ENCODE results near the gene PTPRF. TPM values are rescaled to one million over a fixed set of nuclear protein-coding genes. Genes with fewer than 3 reads are reported as not detected.
A peak's percentile ranks its signal among the peaks of the same experiment; 100 is the strongest.

PTPRF gene
- total RNA-seq, 4 donors from 2014 or later: 104 to 243 (median 112) TPM

GRCh38 chr1:43532716-43533115, 2.0 kb downstream of the PTPRF start:
- H3K4me3 ChIP-seq: peak overlapping the region; percentile 66 to 94 (median 75)
- peaks cover 14 to 81% (median 52%) of the 10 kb centered on the region in 3 donors for H3K4me1 ChIP-seq
- 24 to 43% methylated on average over 5 of the region's 5 CpGs for WGBS, 2 donors
- peaks cover 0 to 17% (median 0%) of the 10 kb centered on the region in 4 donors for H3K27me3 ChIP-seq
- TF ChIP-seq POLR2A (IDR thresholded peaks at IDR 0.05) (no peak), CTCF (IDR thresholded peaks at IDR 0.05) (no peak)
- intact Hi-C loops (cut with DNase I): no loop called here
- no peaks in the 10 kb centered on the region for H3K36me3 ChIP-seq
- H3K9me3 ChIP-seq: no peaks in the 10 kb centered on the region
- no peak for DNase-seq
- peak overlapping the region; percentile 71 to 96 (median 90) for H3K27ac ChIP-seq

- Histone ChIP-seq H3K27me3 (peaks cover 0 to 17% (median 0%) of the 10 kb centered on the region in 4 donors), H3K27ac (peak overlapping the region; percentile 46 to 96 (median 90)), H3K4me3 (peak overlapping the region in 2 of 4 donors; percentile 78 to 94), H3K36me3 (peaks cover 0 to 8% (median 0%) of the 10 kb centered on the region in 3 donors), H3K4me1 (peaks cover 21 to 90% (median 56%) of the 10 kb centered on the region in 3 donors), H3K9me3 (no peaks in the 10 kb centered on the region)
- TF ChIP-seq CTCF (IDR thresholded peaks at IDR 0.05) (no peak), POLR2A (IDR thresholded peaks at IDR 0.05) (no peak)
- no peak for DNase-seq
- intact Hi-C loops (cut with DNase I): no loop called here
- WGBS, 2 donors: 50 to 67% methylated on average over 2 to 3 of the region's 9 CpGs
Measured at GRCh38 chr1:43533584-43533983, 2.9 kb downstream of the PTPRF start.

GRCh38 chr1:43534256-43534655, 3.6 kb downstream of the PTPRF start:
- DNase-seq: no peak
- 73 to 81% methylated on average over 2 of the region's 2 CpGs for WGBS, 2 donors
- H3K27me3 ChIP-seq: peaks cover 0 to 17% (median 0%) of the 10 kb centered on the region in 4 donors
- H3K36me3 ChIP-seq: peaks cover 0 to 15% (median 0%) of the 10 kb centered on the region in 3 donors
- TF ChIP-seq POLR2A (IDR thresholded peaks at IDR 0.05) (no peak), CTCF (IDR thresholded peaks at IDR 0.05) (no peak)
- H3K27ac ChIP-seq: peak overlapping the region in 3 of 4 donors; percentile 79 to 96 (median 88)
- peaks cover 26 to 92% (median 55%) of the 10 kb centered on the region in 3 donors for H3K4me1 ChIP-seq
- H3K9me3 ChIP-seq: no peaks in the 10 kb centered on the region
- no peak overlapping the region for H3K4me3 ChIP-seq
- intact Hi-C loops (cut with DNase I): no loop called here

GRCh38 chr1:43536196-43536863, 5.6 kb downstream of the PTPRF start:
- Histone ChIP-seq H3K27ac (peak overlapping the region; percentile 66 to 96 (median 84)), H3K27me3 (peaks cover 0 to 2% (median 0%) of the 10 kb centered on the region in 4 donors), H3K4me3 (no peak overlapping the region), H3K9me3 (no peaks in the 10 kb centered on the region), H3K4me1 (peaks cover 40 to 99% (median 62%) of the 10 kb centered on the region in 3 donors), H3K36me3 (peaks cover 0 to 31% (median 0%) of the 10 kb centered on the region in 3 donors)
- no peak for DNase-seq
- WGBS, 2 donors: 51 to 54% methylated on average over 5 of the region's 8 CpGs
- no peak for TF ChIP-seq CTCF (IDR thresholded peaks at IDR 0.05)
- intact Hi-C loops (cut with DNase I): no loop called here

- Histone ChIP-seq H3K4me3 (no peak overlapping the region), H3K27me3 (no peaks in the 10 kb centered on the region), H3K4me1 (peaks cover 40 to 100% (median 66%) of the 10 kb centered on the region in 3 donors), H3K36me3 (peaks cover 0 to 31% (median 0%) of the 10 kb centered on the region in 3 donors), H3K27ac (peak overlapping the region; percentile 66 to 96 (median 84)), H3K9me3 (no peaks in the 10 kb centered on the region)
- intact Hi-C loops (cut with DNase I): no loop called here
- DNase-seq: no peak
- 42 to 50% methylated on average over 11 of the region's 11 CpGs for WGBS, 2 donors
- TF ChIP-seq POLR2A (IDR thresholded peaks at IDR 0.05) (no peak), CTCF (IDR thresholded peaks at IDR 0.05) (no peak)
Measured at GRCh38 chr1:43536864-43537358, 6.2 kb downstream of the PTPRF start.

All from esophagus squamous epithelium (tissue), 5 donors.